ENCODE results near the gene RGS10. TPM values are rescaled to one million over a fixed set of nuclear protein-coding genes. Genes with fewer than 3 reads are reported as not detected.

RGS10 gene
- total and polyA plus RNA-seq, 10 of the 15 experiments (the other 5 are each of a cell fraction or from before 2014, with no cell fraction given): 72.8 to 193 (median 127) TPM

GRCh38 chr10:119496273-119496672 lies 46.2 kb downstream of the RGS10 start (continued):
- no peak; the same call in 1 of the 2 replicates for TF ChIP-seq CHD2 (IDR thresholded peaks at IDR 0.05; ENCODE audit: borderline replicate concordance, low read depth, low read length)
- TF ChIP-seq FOXK2 (IDR thresholded peaks at IDR 0.05): no peak
- TF ChIP-seq FOS (IDR thresholded peaks at IDR 0.05; ENCODE audit: borderline replicate concordance, extremely low read depth, insufficient read length): no peak
- TF ChIP-seq CHD4 (IDR thresholded peaks at IDR 0.05): no peak
- no peak for TF ChIP-seq PBX3 (IDR thresholded peaks at IDR 0.05; ENCODE audit: insufficient replicate concordance, low read depth, low read length)
- no peak for TF ChIP-seq NR2C1 (IDR thresholded peaks at IDR 0.05)
- no peak for TF ChIP-seq POLR2A (IDR thresholded peaks at IDR 0.05; ENCODE audit: low read depth, low read length)
- no peak for TF ChIP-seq ATF3 (IDR thresholded peaks at IDR 0.05; ENCODE audit: borderline replicate concordance, extremely low read depth, low read depth, low read length)
- TF ChIP-seq SP1 (IDR thresholded peaks at IDR 0.05; ENCODE audit: low read depth, low read length): peak; percentile 15
- TF ChIP-seq HDGF (IDR thresholded peaks at IDR 0.05): no peak
- 0 out of 2 replicates have a peak, but pooled peaks have one; percentile 16 for TF ChIP-seq CREB1 (IDR thresholded peaks at IDR 0.05; ENCODE audit: low read depth)
- peak; percentile 95 for TF ChIP-seq RUNX3 (IDR thresholded peaks at IDR 0.05; ENCODE audit: low read length)
- peak; percentile 69; the same call in 1 of the 2 replicates for TF ChIP-seq CBFB (IDR thresholded peaks at IDR 0.05; ENCODE audit: low read depth)
- peak; percentile 85; the same call in 1 of the 2 replicates for TF ChIP-seq RELB (IDR thresholded peaks at IDR 0.05; ENCODE audit: low read depth)
- peak; percentile 64; the same call in 1 of the 2 replicates for TF ChIP-seq CREM (IDR thresholded peaks at IDR 0.05; ENCODE audit: low read depth)
- TF ChIP-seq FOXM1 (IDR thresholded peaks at IDR 0.05; ENCODE audit: low read depth, low read length): peak; percentile 60; the same call in 1 of the 2 replicates
- TF ChIP-seq SKIL (IDR thresholded peaks at IDR 0.05; ENCODE audit: low read depth, poor library complexity, severe bottlenecking): peak; percentile 98
- no peak for TF ChIP-seq ATF7 (IDR thresholded peaks at IDR 0.05; ENCODE audit: low read depth)
- TF ChIP-seq IRF4 (IDR thresholded peaks at IDR 0.05; ENCODE audit: low read depth, low read length): peak; percentile 97
- peak; percentile 31; the same call in 1 of the 2 replicates for TF ChIP-seq BACH1 (IDR thresholded peaks at IDR 0.05; ENCODE audit: borderline replicate concordance)
- no peak for TF ChIP-seq SIX5 (IDR thresholded peaks at IDR 0.05; ENCODE audit: low read depth, low read length, severe bottlenecking)
- no peak for TF ChIP-seq SPI1 (IDR thresholded peaks at IDR 0.05; ENCODE audit: borderline replicate concordance, insufficient read depth, low read depth, low read length)
- peak; percentile 63 for TF ChIP-seq TBL1XR1 (IDR thresholded peaks at IDR 0.05; ENCODE audit: low read depth, low read length)
- no peak for TF ChIP-seq MYB (IDR thresholded peaks at IDR 0.05; ENCODE audit: borderline replicate concordance, low read depth, low read length)
- TF ChIP-seq EED (IDR thresholded peaks at IDR 0.05; ENCODE audit: low read depth): peak; percentile 87
